A673 (cell line): ENCODE data around the gene ZDHHC13.

ENCODE experiments used
- EZH2 ChIP-seq: fragments of 200-600 bp; sonication (generic); IDR thresholded peaks from 2 replicates; pipeline ENCODE4 v1.6.1; 2017; ENCODE audit warnings: borderline replicate concordance, low read depth, mild to moderate bottlenecking, mixed read lengths, antibody characterized with exemption, low read length; ENCODE audit not compliant: poor library complexity, severe bottlenecking
- TF ChIP-seq, protein P1 (sequence below): fragments of 300-800, 200-600 bp; sonication (generic); conservative IDR thresholded peaks from 2 replicates; pipeline ENCODE4 v1.5.1; 2017; ENCODE audit warnings: low read depth, mild to moderate bottlenecking, antibody characterized with exemption, low read length, moderate library complexity, mixed read lengths

DNA sequence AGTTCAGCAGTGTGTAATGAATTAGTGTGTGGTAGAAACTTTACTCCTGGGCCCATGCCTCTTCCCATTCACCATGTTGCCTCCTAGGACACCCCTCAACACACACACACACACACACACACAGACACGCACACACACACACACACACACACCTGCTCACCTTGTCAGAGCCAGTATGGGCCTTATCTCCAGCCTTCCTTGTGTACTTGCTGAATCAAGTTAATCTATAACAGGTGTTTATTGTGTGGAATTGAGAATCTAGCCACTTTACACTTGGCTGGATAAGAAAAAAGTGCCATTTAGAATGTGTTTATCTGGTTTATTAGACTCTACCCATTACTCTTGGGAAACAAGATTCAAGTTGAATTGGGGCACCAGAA lies 14.5 kb upstream of the ZDHHC13 start:
- TF ChIP-seq, protein P1, sequence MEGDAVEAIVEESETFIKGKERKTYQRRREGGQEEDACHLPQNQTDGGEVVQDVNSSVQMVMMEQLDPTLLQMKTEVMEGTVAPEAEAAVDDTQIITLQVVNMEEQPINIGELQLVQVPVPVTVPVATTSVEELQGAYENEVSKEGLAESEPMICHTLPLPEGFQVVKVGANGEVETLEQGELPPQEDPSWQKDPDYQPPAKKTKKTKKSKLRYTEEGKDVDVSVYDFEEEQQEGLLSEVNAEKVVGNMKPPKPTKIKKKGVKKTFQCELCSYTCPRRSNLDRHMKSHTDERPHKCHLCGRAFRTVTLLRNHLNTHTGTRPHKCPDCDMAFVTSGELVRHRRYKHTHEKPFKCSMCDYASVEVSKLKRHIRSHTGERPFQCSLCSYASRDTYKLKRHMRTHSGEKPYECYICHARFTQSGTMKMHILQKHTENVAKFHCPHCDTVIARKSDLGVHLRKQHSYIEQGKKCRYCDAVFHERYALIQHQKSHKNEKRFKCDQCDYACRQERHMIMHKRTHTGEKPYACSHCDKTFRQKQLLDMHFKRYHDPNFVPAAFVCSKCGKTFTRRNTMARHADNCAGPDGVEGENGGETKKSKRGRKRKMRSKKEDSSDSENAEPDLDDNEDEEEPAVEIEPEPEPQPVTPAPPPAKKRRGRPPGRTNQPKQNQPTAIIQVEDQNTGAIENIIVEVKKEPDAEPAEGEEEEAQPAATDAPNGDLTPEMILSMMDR: no peak
- no peak for TF ChIP-seq EZH2
